K562 (cell line): ENCODE measurements around the gene MATN1. TPM values are rescaled to one million over a fixed set of nuclear protein-coding genes. Genes with fewer than 3 reads are reported as not detected.

Experiments used
- CTCFL ChIP-seq: IDR thresholded peaks from 2 replicates; pipeline ENCODE4 v1.6.1; 2011; ENCODE audit warnings: borderline replicate concordance, low read depth, mild to moderate bottlenecking, moderate library complexity, low read length; ENCODE audit not compliant: insufficient read depth, poor library complexity, severe bottlenecking
- DIDO1 ChIP-seq: fragments of 450-650 bp; IDR thresholded peaks from 2 replicates; pipeline ENCODE4 v1.6.1; 2016; ENCODE audit warnings: low read depth, missing biosample characterization, missing genetic modification characterization
- EP300 ChIP-seq: IDR thresholded peaks from 2 replicates; pipeline ENCODE4 v1.6.1; 2012; ENCODE audit warnings: low read length, improper control_type of control experiment
- GTF3C2 ChIP-seq: IDR thresholded peaks from 3 replicates; pipeline ENCODE4 v1.6.1; 2011; ENCODE audit warnings: borderline replicate concordance, mild to moderate bottlenecking, moderate library complexity; ENCODE audit not compliant: insufficient read length; ENCODE audit errors: extremely low read depth
- MEF2D ChIP-seq: conservative IDR thresholded peaks from 2 replicates; pipeline ENCODE4 v1.6.1; 2016; ENCODE audit warnings: low read depth, missing genetic modification characterization, missing compliant biosample characterization
- MYNN ChIP-seq, 2 experiments: sonication (generic); formaldehyde crosslinking in 1 of 2; IDR thresholded peaks; 2 replicates each; pipeline versions ENCODE4 v1.5.0 to v1.6.1; 2016 to 2020; ENCODE audit warnings: antibody characterized with exemption in 1 of 2, missing genetic modification reagents in 1 of 2
- NCOA6 ChIP-seq: fragments of 450-650 bp; IDR thresholded peaks from 2 replicates; pipeline ENCODE4 v1.6.1; 2017; ENCODE audit warnings: mild to moderate bottlenecking
- NCOR1 ChIP-seq: fragments of 450-650 bp; IDR thresholded peaks from 2 replicates; pipeline ENCODE4 v1.6.1; 2016; ENCODE audit warnings: mild to moderate bottlenecking, moderate library complexity
- NFE2 ChIP-seq: IDR thresholded peaks from 2 replicates; pipeline ENCODE4 v1.6.1; 2014; ENCODE audit warnings: antibody characterized with exemption, low read depth
- PATZ1 ChIP-seq: fragments of 250-450 bp; sonication (Bioruptor Pico); IDR thresholded peaks from 2 replicates; pipeline ENCODE4 v1.5.0; 2020; ENCODE audit warnings: mild to moderate bottlenecking, borderline replicate concordance
- POLR2A ChIP-seq: fragments of 450-650 bp; conservative IDR thresholded peaks from 2 replicates; pipeline ENCODE4 v1.6.1; 2016
- RFX7 ChIP-seq: fragments of 250-450 bp; sonication (Bioruptor Pico); IDR thresholded peaks from 2 replicates; pipeline ENCODE4 v1.5.1; 2021; ENCODE audit warnings: mild to moderate bottlenecking
- RUNX1 ChIP-seq: sonication (generic); IDR thresholded peaks from 2 replicates; pipeline ENCODE4 v1.6.1; 2016; ENCODE audit warnings: antibody characterized with exemption, low read depth
- TAF9B ChIP-seq: fragments of 450-650 bp; IDR thresholded peaks from 2 replicates; pipeline ENCODE4 v1.6.1; 2018; ENCODE audit warnings: mild to moderate bottlenecking; ENCODE audit not compliant: partially characterized antibody
- TCF3 ChIP-seq: sonication (generic); formaldehyde crosslinking; IDR thresholded peaks from 2 replicates; pipeline ENCODE4 v1.4.0; 2020; ENCODE audit warnings: mild to moderate bottlenecking, missing genetic modification reagents
- TFAP4 ChIP-seq: sonication (generic); formaldehyde crosslinking; IDR thresholded peaks from 2 replicates; pipeline ENCODE4 v1.8.0; 2022; ENCODE audit warnings: missing genetic modification reagents, mild to moderate bottlenecking, moderate library complexity, borderline replicate concordance
- ZNF311 ChIP-seq: fragments of 250-450 bp; sonication (Bioruptor Pico); IDR thresholded peaks from 2 replicates; pipeline ENCODE4 v1.4.0; 2020; ENCODE audit warnings: mild to moderate bottlenecking, moderate library complexity
- ZNF511 ChIP-seq: sonication (generic); formaldehyde crosslinking; IDR thresholded peaks from 2 replicates; pipeline ENCODE4 v1.8.0; 2022; ENCODE audit warnings: mild to moderate bottlenecking, missing genetic modification reagents
- ZNF695 ChIP-seq: fragments of 450-650 bp; formaldehyde crosslinking; IDR thresholded peaks from 2 replicates; pipeline ENCODE4 v1.4.0; 2020; ENCODE audit warnings: mild to moderate bottlenecking, moderate library complexity
- polyA plus RNA-seq, 8 experiments: library from polyadenylated mRNA; depleted of rRNA in 4 of 8; stranded (reverse) in 5 of 8; unstranded in 3 of 8; fragments of >200 nt; fragmentation: Nextera tagmentation in 2 of 8; fragmentation: Illumina TruSeq in 1 of 8; extraction: Ambion mirVana in 2 of 8; extraction: Trizol in 1 of 8; gene quantifications; 2 replicates each; pipeline versions ENCODE4 v1.2.1 to v1.2.3, GENCODE V29; 2011 to 2014; ENCODE audit warnings: inconsistent platforms in 1 of 8, missing spikeins in 1 of 8
- total RNA-seq, 7 experiments: library from RNA; depleted of rRNA in 6 of 7; stranded (reverse); fragments of >200 nt in 6 of 7; fragmentation: Illumina TruSeq in 2 of 7; extraction: Trizol in 2 of 7; gene quantifications; 2 replicates each; pipeline versions ENCODE4 v1.2.1 to v1.2.3, GENCODE V29; 2011 to 2021; ENCODE audit warnings: low replicate concordance in 1 of 7

The MATN1 gene
- total and polyA plus RNA-seq, 9 of the 15 experiments (the other 6 are each of a cell fraction or from before 2014, with no cell fraction given): 0.10 to 2.3 (median 1.2) TPM

GRCh38 chr1:30765556-30766434, 42.4 kb upstream of the MATN1 start (continued):
- 0 out of 2 replicates have a peak, but pooled peaks have one; percentile 9 for TF ChIP-seq NCOR1
- TF ChIP-seq ZNF695 (CRISPR knock-in tag): peak; percentile 54; the same call in 1 of the 2 replicates
- 0 out of 2 replicates have a peak, but pooled peaks have one; percentile 49 for TF ChIP-seq PATZ1 (CRISPR knock-in tag)
- TF ChIP-seq ZNF311 (CRISPR knock-in tag): peak; percentile 58
- peak; percentile 35; the same call in 1 of the 2 replicates for TF ChIP-seq TCF3
- TF ChIP-seq DIDO1 (tag): no peak
- no peak for TF ChIP-seq RUNX1
- TF ChIP-seq ZNF511 (CRISPR knock-in tag): peak; percentile 76; the same call in 1 of the 2 replicates
- no peak for TF ChIP-seq POLR2A
- TF ChIP-seq NFE2: no peak
- no peak for TF ChIP-seq CTCFL
- no peak for TF ChIP-seq NCOA6
- no peak for TF ChIP-seq GTF3C2
- TF ChIP-seq TFAP4: peak; percentile 90; the same call in 1 of the 2 replicates
- TF ChIP-seq TAF9B: no peak
- TF ChIP-seq EP300: peak; percentile 26; the same call in 1 of the 2 replicates
- TF ChIP-seq MEF2D: 0 out of 2 replicates have a peak, but pooled peaks have one; percentile 25
- peak; percentile 3; the same call in 1 of the 2 replicates for TF ChIP-seq RFX7
- TF ChIP-seq MYNN (IDR thresholded peaks at IDR 0.05): no peak
- TF ChIP-seq MYNN (CRISPR knock-in tag; IDR thresholded peaks at IDR 0.05): no peak
